K562 (cell line): ENCODE data around the gene SLC25A40. TPM values are rescaled to one million over a fixed set of nuclear protein-coding genes. Genes with fewer than 3 reads are reported as not detected.
A peak's percentile ranks its signal among the peaks of the same experiment; 100 is the strongest.

Experiments used
- ATAC-seq: fragments of 200-7000 bp; cut with Tn5 transposase; 3 replicates; pipeline ENCODE4 v1.9.1; 2020; ENCODE audit warnings: moderate library complexity
- BruUV-seq: library from RNA; stranded (reverse); fragments of 400-500 nt; replicated peaks from 2 replicates; lab custom pipeline; 2021; lab: Mats Ljungman, UMichigan
- CTCF ChIA-PET: fragments of 300-600 bp; formaldehyde crosslinking; extraction: SDS; loops from one replicate; lab custom pipeline; 2021; ENCODE audit warnings: low intra/inter-chr PET ratio; lab: Yijun Ruan, JAX
- POLR2A ChIA-PET: fragments of 300-600, 350-650 bp; sonication (Branson Sonifier 250); formaldehyde crosslinking; extraction: SDS; loops from one replicate; lab custom pipeline; 2021; ENCODE audit warnings: antibody characterized with exemption, inconsistent platforms; lab: Yijun Ruan, JAX
- DNase-seq, 4 experiments: peaks; one replicate each; pipeline versions ENCODE4 v3.0.0 to v3.0.0-alpha.2; 2011 to 2018; ENCODE audit warnings: low spot score in 3 of 4, mixed read lengths in 3 of 4; ENCODE audit errors: extremely low read depth in 1 of 4
- FAIRE-seq: peaks from 2 replicates; lab custom pipeline; 2011; peaks lifted over from hg19 to GRCh38; lab: Jason Lieb, UNC
- H2AFZ ChIP-seq: 2 replicates; pipeline ENCODE4 v1.6.0; 2011; ENCODE audit warnings: low read depth, low read length, control low read depth, inconsistent platforms
- H3K27ac ChIP-seq: fragments of 200-600 bp; 3 replicates; pipeline ENCODE4 v1.8.0; 2011; ENCODE audit warnings: low read depth, mild to moderate bottlenecking, control low read depth, inconsistent platforms, low read length, moderate library complexity, mixed read lengths; ENCODE audit errors: extremely low read depth
- H3K27me3 ChIP-seq, 2 experiments: fragments of 300-600 bp in 1 of 2; 2 replicates in 1 of 2; 3 replicates in 1 of 2; pipeline versions ENCODE4 v1.6.0 to v1.8.0; 2011; ENCODE audit warnings: inconsistent platforms in 2 of 2, low read length in 2 of 2, mild to moderate bottlenecking in 1 of 2, mixed read lengths in 1 of 2, moderate library complexity in 1 of 2; ENCODE audit not compliant: control insufficient read depth in 2 of 2, insufficient read depth in 2 of 2
- H3K36me3 ChIP-seq: fragments of 300-600 bp; 3 replicates; pipeline ENCODE4 v1.8.0; 2011; ENCODE audit warnings: mild to moderate bottlenecking, low read length, inconsistent platforms; ENCODE audit not compliant: control insufficient read depth, insufficient read depth
- H3K4me1 ChIP-seq, 2 experiments: fragments of 200-600 bp in 1 of 2; replicated peaks in 1 of 2; 2 replicates in 1 of 2; 3 replicates in 1 of 2; pipeline versions ENCODE4 v1.5.1 to v1.8.0; 2011; ENCODE audit warnings: inconsistent platforms in 2 of 2, low read length in 2 of 2, mild to moderate bottlenecking in 1 of 2, mixed read lengths in 1 of 2, moderate library complexity in 1 of 2; ENCODE audit not compliant: control insufficient read depth in 2 of 2, insufficient read depth in 2 of 2
- H3K4me2 ChIP-seq: 2 replicates; pipeline ENCODE4 v1.6.1; 2011; ENCODE audit warnings: low read length, control low read depth, inconsistent platforms, mixed read lengths; ENCODE audit not compliant: insufficient read depth
- H3K4me3 ChIP-seq: fragments of 200-600 bp; sonication (generic), shearing (Covaris generic); 2 replicates; pipeline ENCODE4 v1.5.1; 2016; ENCODE audit warnings: control low read depth, inconsistent platforms
- H3K79me2 ChIP-seq: fragments of 200-600 bp; 3 replicates; pipeline ENCODE4 v1.8.0; 2011; ENCODE audit warnings: low read length, inconsistent platforms; ENCODE audit not compliant: control insufficient read depth, insufficient read depth
- H3K9ac ChIP-seq, 2 experiments: 2 replicates each; pipeline versions ENCODE4 v1.6.0 to v1.6.1; 2011; ENCODE audit warnings: low read depth in 2 of 2, low read length in 2 of 2, control low read depth in 1 of 2, inconsistent platforms in 1 of 2, mild to moderate bottlenecking in 1 of 2, mixed read lengths in 1 of 2; ENCODE audit not compliant: insufficient read depth in 1 of 2
- H3K9me1 ChIP-seq: one replicate; pipeline ENCODE4 v1.6.0; 2011; ENCODE audit warnings: inconsistent platforms, mild to moderate bottlenecking, low read length, moderate library complexity; ENCODE audit not compliant: control insufficient read depth, insufficient read depth
- H3K9me3 ChIP-seq: replicated peaks from 2 replicates; pipeline ENCODE4 v1.5.1; 2011; ENCODE audit warnings: low read depth, low read length, inconsistent platforms; ENCODE audit not compliant: control insufficient read depth, insufficient read depth
- H4K20me1 ChIP-seq: replicated peaks from 2 replicates; pipeline ENCODE4 v1.6.1; 2011; ENCODE audit warnings: low read length, inconsistent platforms, mixed read lengths; ENCODE audit not compliant: control insufficient read depth, insufficient read depth
- ARID3B ChIP-seq: fragments of 250-450 bp; sonication (Bioruptor Pico); IDR thresholded peaks from 2 replicates; pipeline ENCODE4 v1.4.0; 2020; ENCODE audit warnings: borderline replicate concordance
- ETV6 ChIP-seq, 3 experiments: fragments of 150-350 bp in 1 of 3; sonication (generic) in 1 of 3; formaldehyde crosslinking in 1 of 3; IDR thresholded peaks; 2 replicates each; pipeline versions ENCODE4 v1.6.1 to v1.8.0; 2014 to 2022; ENCODE audit warnings: borderline replicate concordance in 2 of 3, low read depth in 2 of 3, antibody characterized with exemption in 1 of 3, low read length in 1 of 3, mild to moderate bottlenecking in 1 of 3, missing genetic modification reagents in 1 of 3
- HDAC1 ChIP-seq, 2 experiments: fragments of 450-650 bp; IDR thresholded peaks; 2 replicates each; pipeline ENCODE4 v1.6.1; 2016 to 2017; ENCODE audit warnings: inconsistent platforms in 1 of 2, mild to moderate bottlenecking in 1 of 2, moderate library complexity in 1 of 2
- HIVEP1 ChIP-seq: fragments of 250-450 bp; sonication (Bioruptor Pico); IDR thresholded peaks from 2 replicates; pipeline ENCODE4 v1.4.0; 2020; ENCODE audit warnings: mild to moderate bottlenecking
- MLLT1 ChIP-seq, 2 experiments: fragments of 450-650 bp; IDR thresholded peaks; 2 replicates each; pipeline ENCODE4 v1.6.1; 2016
- RB1 ChIP-seq: fragments of 450-650 bp; IDR thresholded peaks from 2 replicates; pipeline ENCODE4 v1.6.1; 2017; ENCODE audit warnings: low read depth, mild to moderate bottlenecking
- SMARCA4 ChIP-seq: fragments of 450-650 bp; IDR thresholded peaks from 2 replicates; pipeline ENCODE4 v1.6.1; 2016
- STAT6 ChIP-seq: sonication (generic); formaldehyde crosslinking; IDR thresholded peaks from 2 replicates; pipeline ENCODE4 v1.8.1; 2023; ENCODE audit warnings: mild to moderate bottlenecking, missing genetic modification reagents
- ZBTB33 ChIP-seq: sonication (generic); formaldehyde crosslinking; IDR thresholded peaks from 2 replicates; pipeline ENCODE4 v1.8.1; 2023; ENCODE audit warnings: mild to moderate bottlenecking, missing genetic modification reagents
- ZNF384 ChIP-seq: IDR thresholded peaks from 2 replicates; pipeline ENCODE4 v1.6.1; 2012; ENCODE audit warnings: low read depth, low read length, improper control_type of control experiment
- WGBS: fragments of 100-300 bp; shearing (Covaris generic); methylation state at CpG from one replicate; pipeline ENCODE4 v1.1.6; 2016; ENCODE audit warnings: low coverage, mixed read lengths; ENCODE audit not compliant: insufficient coverage; ENCODE audit errors: missing lambda C conversion rate; 5-methylcytosine and 5-hydroxymethylcytosine counted together
- in situ Hi-C: fragments of 300-500 bp; cut with MboI; formaldehyde crosslinking; loops from 4 replicates; pipeline ENCODE4 v1.15.0; 2018; ENCODE audit warnings: inconsistent platforms, mixed read lengths
- intact Hi-C: fragments of 100-400 bp; cut with micrococcal nuclease; formaldehyde crosslinking; loops from 2 replicates; pipeline ENCODE4 v1.14.2; 2022
- polyA plus RNA-seq, 8 experiments: library from polyadenylated mRNA; depleted of rRNA in 4 of 8; stranded (reverse) in 5 of 8; unstranded in 3 of 8; fragments of >200 nt; fragmentation: Nextera tagmentation in 2 of 8; fragmentation: Illumina TruSeq in 1 of 8; extraction: Ambion mirVana in 2 of 8; extraction: Trizol in 1 of 8; gene quantifications; 2 replicates each; pipeline versions ENCODE4 v1.2.1 to v1.2.3, GENCODE V29; 2011 to 2014; ENCODE audit warnings: inconsistent platforms in 1 of 8, missing spikeins in 1 of 8
- total RNA-seq, 7 experiments: library from RNA; depleted of rRNA in 6 of 7; stranded (reverse); fragments of >200 nt in 6 of 7; fragmentation: Illumina TruSeq in 2 of 7; extraction: Trizol in 2 of 7; gene quantifications; 2 replicates each; pipeline versions ENCODE4 v1.2.1 to v1.2.3, GENCODE V29; 2011 to 2021; ENCODE audit warnings: low replicate concordance in 1 of 7

SLC25A40 gene
- total and polyA plus RNA-seq, 9 of the 15 experiments (the other 6 are each of a cell fraction or from before 2014, with no cell fraction given) = 6.7 to 44.0 (median 26.5) TPM

- Histone ChIP-seq H3K9me3 (peaks cover 9% of the 10 kb centered on the region), H2AFZ (peak overlapping the region; percentile 85), H3K4me2 (peak overlapping the region; percentile 75), H3K36me3 (peaks cover 51% of the 10 kb centered on the region), H3K9ac (peak overlapping the region; percentile 96 to 99), H3K27me3 (no peaks in the 10 kb centered on the region), H3K79me2 (peaks cover 99% of the 10 kb centered on the region), H3K4me3 (peak overlapping the region; percentile 86), H3K4me1 (peaks cover 10% of the 10 kb centered on the region in 2 experiments; a peak in 4 of 5 replicates), H3K27ac (peak overlapping the region; percentile 92), H3K9me1 (no peaks in the 10 kb centered on the region), H4K20me1 (peaks cover 5% of the 10 kb centered on the region; the same call in 1 of the 2 replicates)
- ATAC-seq (peak; percentile 39), FAIRE-seq (no peak), DNase-seq (peak in 3 of 4 experiments; percentile 36 to 49 (median 41))
- under 1% methylated on average over 35 of the region's 35 CpGs for WGBS
- intact Hi-C loops = loop anchor here (10.0 kb wide), 3 partner anchors 339 to 721 kb away; partner anchors contain the start of genes DMTF1 and TMEM243
- POLR2A ChIA-PET = interaction anchor here (0.6 to 1.4 kb wide), 6 partner anchors 10 to 438 kb away, joined by 3 to 7 read pairs (median 3); no protein-coding TSS in a partner anchor
- CTCF ChIA-PET = no interaction called here
- BruUV-seq = TSS peak; percentile 46
- in situ Hi-C loops = no loop called here
- peak; percentile 11; the same call in 1 of the 2 replicates for TF ChIP-seq RB1
- TF ChIP-seq ZNF384 = no peak
- TF ChIP-seq HDAC1 (IDR thresholded peaks at IDR 0.05) = 0 out of 4 replicates have a peak, but pooled peaks of 1 of the 2 experiments have one; percentile 1
- peak; percentile 66; the same call in 1 of the 2 replicates for TF ChIP-seq HIVEP1
- 0 out of 2 replicates have a peak, but pooled peaks have one; percentile 5 for TF ChIP-seq ZBTB33 (CRISPR knock-in tag)
- no peak for TF ChIP-seq STAT6 (CRISPR knock-in tag)
- TF ChIP-seq ARID3B (CRISPR knock-in tag) = 0 out of 2 replicates have a peak, but pooled peaks have one; percentile 33
- TF ChIP-seq SMARCA4 = 0 out of 2 replicates have a peak, but pooled peaks have one; percentile 15
- TF ChIP-seq MLLT1 (IDR thresholded peaks at IDR 0.05) = peak; percentile 21 to 44; a peak in 1 of 4 replicates
- 0 out of 4 replicates have a peak, but pooled peaks of 1 of the 2 experiments have one; percentile 19 for TF ChIP-seq ETV6 (IDR thresholded peaks at IDR 0.05; ENCODE audit: borderline replicate concordance in 1 of 2, low read depth in 2 of 2, low read length in 1 of 2)
- TF ChIP-seq ETV6 (CRISPR knock-in tag; IDR thresholded peaks at IDR 0.05; ENCODE audit: borderline replicate concordance) = no peak
These were observed 765 bp downstream of the SLC25A40 start for GRCh38 chr7:87875151-87876039.
